ENCODE data around the gene MBD3L3.
"Not testable (repeated sequence)": the region's sequence is repeated elsewhere in the genome, so short reads cannot be mapped to it uniquely, and the experiment has no call there.

Gene MBD3L3

GRCh38 chr19:7063339-7063738 is 4.9 kb upstream of the MBD3L3 start:
- no peak for FAIRE-seq

- FAIRE-seq = not testable (repeated sequence)
These were observed 1.5 kb upstream of the MBD3L3 start for GRCh38 chr19:7059977-7060376.

- not testable (repeated sequence) for FAIRE-seq
These were observed 2.1 kb downstream of the MBD3L3 start for GRCh38 chr19:7056371-7056770.

GRCh38 chr19:7055679-7056078 is 2.8 kb downstream of the MBD3L3 start:
- not testable (repeated sequence) for FAIRE-seq

- not testable (repeated sequence) for FAIRE-seq
These were observed 3.7 kb downstream of the MBD3L3 start for GRCh38 chr19:7054635-7055368.

GRCh38 chr19:7052896-7053295 is 5.6 kb downstream of the MBD3L3 start:
- not testable (repeated sequence) for FAIRE-seq

GRCh38 chr19:7051421-7051820 is 7.1 kb downstream of the MBD3L3 start:
- not testable (repeated sequence) for FAIRE-seq

GRCh38 chr19:7049021-7049420 is 9.5 kb downstream of the MBD3L3 start, which contains the start of gene MBD3L2:
TSS of gene MBD3L2 (plus strand) at chr19:7049321. CDS start at chr19:7049374, 53 bp downstream.
- FAIRE-seq = not testable (repeated sequence)

GRCh38 chr19:7041563-7041962 is 16.9 kb downstream of the MBD3L3 start:
- FAIRE-seq = not testable (repeated sequence)

GRCh38 chr19:7040079-7040478 is 18.4 kb downstream of the MBD3L3 start, which contains the start of gene MBD3L4:
TSS of gene MBD3L4 (minus strand) at chr19:7040179. CDS start at chr19:7040144, 35 bp downstream.
- FAIRE-seq = not testable (repeated sequence)

GRCh38 chr19:7030278-7030677 is 28.2 kb downstream of the MBD3L3 start, which contains the start of gene MBD3L5:
TSS of gene MBD3L5 (plus strand) at chr19:7030578. CDS start at chr19:7030612, 34 bp downstream.
- FAIRE-seq = not testable (repeated sequence)

GRCh38 chr19:7028790-7029189 is 29.7 kb downstream of the MBD3L3 start:
- FAIRE-seq = not testable (repeated sequence)

GRCh38 chr19:7021331-7021730 is 37.1 kb downstream of the MBD3L3 start, which contains the start of gene MBD3L2B:
TSS of gene MBD3L2B (minus strand) at chr19:7021431. CDS start at chr19:7021397, 34 bp downstream.
- FAIRE-seq = not testable (repeated sequence)

GRCh38 chr19:7018828-7019227 is 39.6 kb downstream of the MBD3L3 start:
- FAIRE-seq = no peak

- FAIRE-seq = no peak
These were observed 44.8 kb downstream of the MBD3L3 start for GRCh38 chr19:7013678-7014077.

- no peak for FAIRE-seq
These were observed 47.5 kb downstream of the MBD3L3 start for GRCh38 chr19:7010722-7011593.

GRCh38 chr19:7007859-7008258 is 50.6 kb downstream of the MBD3L3 start:
- FAIRE-seq = no peak
